NB4 (cell line): ENCODE data around the gene COPZ1.
A peak's percentile ranks its signal among the peaks of the same experiment; 100 is the strongest.

Source experiments
- POLR2A ChIP-seq: IDR thresholded peaks from 2 replicates; pipeline ENCODE4 v1.6.1; 2011; ENCODE audit warnings: mild to moderate bottlenecking; ENCODE audit not compliant: insufficient read length; ENCODE audit errors: extremely low read depth
- TF ChIP-seq, protein P1 (sequence below): IDR thresholded peaks from one replicate; pipeline ENCODE4 v1.5.1; 2012; ENCODE audit warnings: low read depth, low read length
- TF ChIP-seq, protein P2 (sequence below): IDR thresholded peaks from 2 replicates; pipeline ENCODE4 v1.6.1; 2011; ENCODE audit warnings: low read depth, low read length

DNA sequence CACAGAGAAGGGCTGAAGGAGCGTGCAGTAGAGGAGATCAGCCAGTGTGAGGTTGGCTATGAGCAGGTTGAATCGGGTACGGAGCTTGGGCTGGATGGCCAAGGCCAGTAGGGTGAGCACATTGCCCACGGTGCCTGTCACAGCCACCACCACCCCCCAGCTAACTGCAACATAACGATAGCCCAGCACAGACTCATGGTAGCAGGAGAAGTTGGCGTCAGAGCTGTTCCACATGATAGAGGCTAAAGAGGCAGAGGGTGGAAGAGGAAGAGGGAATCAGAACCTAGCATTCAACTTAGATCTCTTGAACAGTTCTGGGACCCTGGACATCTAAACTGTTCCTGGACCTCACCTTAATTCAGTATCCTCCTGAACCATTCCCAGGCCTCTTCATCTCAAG is 38.7 kb downstream of the COPZ1 start:
- TF ChIP-seq, protein P1, sequence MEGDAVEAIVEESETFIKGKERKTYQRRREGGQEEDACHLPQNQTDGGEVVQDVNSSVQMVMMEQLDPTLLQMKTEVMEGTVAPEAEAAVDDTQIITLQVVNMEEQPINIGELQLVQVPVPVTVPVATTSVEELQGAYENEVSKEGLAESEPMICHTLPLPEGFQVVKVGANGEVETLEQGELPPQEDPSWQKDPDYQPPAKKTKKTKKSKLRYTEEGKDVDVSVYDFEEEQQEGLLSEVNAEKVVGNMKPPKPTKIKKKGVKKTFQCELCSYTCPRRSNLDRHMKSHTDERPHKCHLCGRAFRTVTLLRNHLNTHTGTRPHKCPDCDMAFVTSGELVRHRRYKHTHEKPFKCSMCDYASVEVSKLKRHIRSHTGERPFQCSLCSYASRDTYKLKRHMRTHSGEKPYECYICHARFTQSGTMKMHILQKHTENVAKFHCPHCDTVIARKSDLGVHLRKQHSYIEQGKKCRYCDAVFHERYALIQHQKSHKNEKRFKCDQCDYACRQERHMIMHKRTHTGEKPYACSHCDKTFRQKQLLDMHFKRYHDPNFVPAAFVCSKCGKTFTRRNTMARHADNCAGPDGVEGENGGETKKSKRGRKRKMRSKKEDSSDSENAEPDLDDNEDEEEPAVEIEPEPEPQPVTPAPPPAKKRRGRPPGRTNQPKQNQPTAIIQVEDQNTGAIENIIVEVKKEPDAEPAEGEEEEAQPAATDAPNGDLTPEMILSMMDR, result no peak
- TF ChIP-seq, protein P2, sequence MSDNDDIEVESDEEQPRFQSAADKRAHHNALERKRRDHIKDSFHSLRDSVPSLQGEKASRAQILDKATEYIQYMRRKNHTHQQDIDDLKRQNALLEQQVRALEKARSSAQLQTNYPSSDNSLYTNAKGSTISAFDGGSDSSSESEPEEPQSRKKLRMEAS, result peak; percentile 48; the same call in 1 of the 2 replicates
- TF ChIP-seq POLR2A, result no peak
